Type B pancreatic cell (in vitro differentiated cells): ENCODE results near the gene CREB3L4. TPM values are rescaled to one million over a fixed set of nuclear protein-coding genes. Genes with fewer than 3 reads are reported as not detected.
A peak's percentile ranks its signal among the peaks of the same experiment; 100 is the strongest.

ENCODE experiments used
- DNase-seq: peaks from one replicate; pipeline ENCODE4 v3.0.0; 2021; ENCODE audit warnings: mixed read lengths; ENCODE audit not compliant: unreplicated experiment; ENCODE audit errors: extremely low spot score
- H3K27ac Mint-ChIP-seq: 2 replicates; pipeline ENCODE4 v1.8.0; 2021; ENCODE audit warnings: mild to moderate bottlenecking, mixed read lengths
- H3K27me3 Mint-ChIP-seq: 2 replicates; pipeline ENCODE4 v1.8.0; 2021; ENCODE audit warnings: mixed read lengths
- H3K36me3 Mint-ChIP-seq: 2 replicates; pipeline ENCODE4 v1.8.0; 2021; ENCODE audit warnings: mixed read lengths
- H3K4me1 Mint-ChIP-seq: one replicate; pipeline ENCODE4 v1.8.0; 2021; ENCODE audit warnings: mixed read lengths; ENCODE audit not compliant: unreplicated experiment
- H3K4me3 Mint-ChIP-seq: 2 replicates; pipeline ENCODE4 v1.8.0; 2021; ENCODE audit warnings: mild to moderate bottlenecking, mixed read lengths
- H3K9me3 Mint-ChIP-seq: 2 replicates; pipeline ENCODE4 v1.8.0; 2021; ENCODE audit warnings: mixed read lengths
- total RNA-seq: library from RNA; stranded (reverse); gene quantifications from 2 replicates; pipeline ENCODE4 v1.2.1, GENCODE V29; 2021; ENCODE audit warnings: low replicate concordance
- TF ChIP-seq, protein P1 (sequence below): fragments of 200-600 bp; sonication (generic); conservative IDR thresholded peaks from 2 replicates; pipeline ENCODE4 v1.5.0; 2021; ENCODE audit warnings: antibody characterized with exemption, mild to moderate bottlenecking

The CREB3L4 gene
- total RNA-seq, 1 donor from 2014 or later = 31.8 TPM

DNA sequence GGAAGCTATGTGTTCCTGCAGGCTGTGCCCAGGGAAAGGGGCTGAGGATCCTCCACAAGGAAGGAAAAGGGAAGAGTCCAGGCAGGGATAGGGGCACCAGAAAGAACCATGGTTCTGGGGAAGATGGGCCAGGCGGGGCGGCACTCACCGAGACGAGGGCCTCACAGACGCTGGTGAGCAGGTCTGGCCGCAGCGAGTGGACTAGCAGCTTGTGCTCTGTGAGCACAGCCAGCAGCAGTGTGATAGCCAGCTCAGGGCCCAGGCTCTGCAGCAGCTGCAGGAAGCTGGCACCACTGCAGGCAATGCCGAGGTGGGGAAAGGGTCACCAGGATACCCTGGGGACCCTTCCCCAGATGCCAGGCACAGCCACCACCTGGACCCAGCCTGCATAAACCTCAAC, 26.9 kb upstream of the CREB3L4 start:
- H3K36me3 Mint-ChIP-seq = no peaks in the 10 kb centered on the region
- TF ChIP-seq, protein P1, sequence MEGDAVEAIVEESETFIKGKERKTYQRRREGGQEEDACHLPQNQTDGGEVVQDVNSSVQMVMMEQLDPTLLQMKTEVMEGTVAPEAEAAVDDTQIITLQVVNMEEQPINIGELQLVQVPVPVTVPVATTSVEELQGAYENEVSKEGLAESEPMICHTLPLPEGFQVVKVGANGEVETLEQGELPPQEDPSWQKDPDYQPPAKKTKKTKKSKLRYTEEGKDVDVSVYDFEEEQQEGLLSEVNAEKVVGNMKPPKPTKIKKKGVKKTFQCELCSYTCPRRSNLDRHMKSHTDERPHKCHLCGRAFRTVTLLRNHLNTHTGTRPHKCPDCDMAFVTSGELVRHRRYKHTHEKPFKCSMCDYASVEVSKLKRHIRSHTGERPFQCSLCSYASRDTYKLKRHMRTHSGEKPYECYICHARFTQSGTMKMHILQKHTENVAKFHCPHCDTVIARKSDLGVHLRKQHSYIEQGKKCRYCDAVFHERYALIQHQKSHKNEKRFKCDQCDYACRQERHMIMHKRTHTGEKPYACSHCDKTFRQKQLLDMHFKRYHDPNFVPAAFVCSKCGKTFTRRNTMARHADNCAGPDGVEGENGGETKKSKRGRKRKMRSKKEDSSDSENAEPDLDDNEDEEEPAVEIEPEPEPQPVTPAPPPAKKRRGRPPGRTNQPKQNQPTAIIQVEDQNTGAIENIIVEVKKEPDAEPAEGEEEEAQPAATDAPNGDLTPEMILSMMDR = no peak
- no peak overlapping the region for H3K4me3 Mint-ChIP-seq
- H3K9me3 Mint-ChIP-seq = no peaks in the 10 kb centered on the region
- no peaks in the 10 kb centered on the region for H3K27me3 Mint-ChIP-seq
- no peak for DNase-seq
- H3K27ac Mint-ChIP-seq = no peak overlapping the region
- H3K4me1 Mint-ChIP-seq = peaks cover 7% of the 10 kb centered on the region

DNA sequence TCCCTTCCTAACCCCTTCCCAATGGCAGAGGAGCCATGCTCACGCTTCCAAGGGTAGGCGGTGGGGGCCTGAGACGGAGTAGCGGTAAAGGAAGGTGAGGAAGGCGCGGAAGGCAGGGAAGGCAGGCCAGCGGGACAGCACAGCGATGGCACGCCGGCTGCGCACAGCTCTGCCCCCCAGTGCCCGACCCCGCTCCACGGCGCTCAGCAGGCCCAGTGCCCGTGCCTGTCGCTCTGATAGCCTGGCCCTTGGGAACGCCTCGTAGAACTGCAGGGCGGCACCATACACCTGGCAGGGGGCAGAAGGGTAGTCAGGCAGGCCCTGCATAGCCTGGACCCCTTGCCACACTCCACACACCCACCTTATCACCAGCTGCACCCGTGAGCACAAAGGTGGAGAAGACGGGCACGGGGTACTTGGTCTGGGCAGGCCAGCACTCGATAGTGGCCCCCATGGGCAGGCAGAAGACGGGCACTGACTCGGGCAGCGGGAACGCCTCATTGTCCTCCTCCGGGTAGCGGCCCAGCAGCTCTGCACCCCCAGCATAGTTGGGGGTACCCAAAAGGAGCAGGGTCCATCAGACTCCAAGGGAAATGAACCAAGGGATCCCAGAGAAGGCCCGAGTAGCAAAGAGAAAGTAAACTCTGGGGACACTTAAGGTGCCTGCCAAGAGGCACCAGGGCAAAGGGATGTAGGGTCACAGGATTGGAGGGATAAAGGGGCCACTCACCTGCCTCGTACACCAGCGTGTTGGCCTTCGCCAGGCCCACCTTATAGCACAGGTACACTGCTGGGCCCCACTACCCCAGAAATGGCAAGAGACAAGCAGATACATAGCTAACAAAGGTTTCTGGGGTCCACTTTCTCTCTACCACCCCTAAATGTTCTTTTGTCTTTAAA, 25.6 kb upstream of the CREB3L4 start:
- no peak overlapping the region for H3K4me3 Mint-ChIP-seq
- H3K4me1 Mint-ChIP-seq = peaks cover 7% of the 10 kb centered on the region
- H3K36me3 Mint-ChIP-seq = no peaks in the 10 kb centered on the region
- DNase-seq = no peak
- H3K27ac Mint-ChIP-seq = no peak overlapping the region
- TF ChIP-seq, protein P1 = no peak
- no peaks in the 10 kb centered on the region for H3K9me3 Mint-ChIP-seq
- no peaks in the 10 kb centered on the region for H3K27me3 Mint-ChIP-seq

DNA sequence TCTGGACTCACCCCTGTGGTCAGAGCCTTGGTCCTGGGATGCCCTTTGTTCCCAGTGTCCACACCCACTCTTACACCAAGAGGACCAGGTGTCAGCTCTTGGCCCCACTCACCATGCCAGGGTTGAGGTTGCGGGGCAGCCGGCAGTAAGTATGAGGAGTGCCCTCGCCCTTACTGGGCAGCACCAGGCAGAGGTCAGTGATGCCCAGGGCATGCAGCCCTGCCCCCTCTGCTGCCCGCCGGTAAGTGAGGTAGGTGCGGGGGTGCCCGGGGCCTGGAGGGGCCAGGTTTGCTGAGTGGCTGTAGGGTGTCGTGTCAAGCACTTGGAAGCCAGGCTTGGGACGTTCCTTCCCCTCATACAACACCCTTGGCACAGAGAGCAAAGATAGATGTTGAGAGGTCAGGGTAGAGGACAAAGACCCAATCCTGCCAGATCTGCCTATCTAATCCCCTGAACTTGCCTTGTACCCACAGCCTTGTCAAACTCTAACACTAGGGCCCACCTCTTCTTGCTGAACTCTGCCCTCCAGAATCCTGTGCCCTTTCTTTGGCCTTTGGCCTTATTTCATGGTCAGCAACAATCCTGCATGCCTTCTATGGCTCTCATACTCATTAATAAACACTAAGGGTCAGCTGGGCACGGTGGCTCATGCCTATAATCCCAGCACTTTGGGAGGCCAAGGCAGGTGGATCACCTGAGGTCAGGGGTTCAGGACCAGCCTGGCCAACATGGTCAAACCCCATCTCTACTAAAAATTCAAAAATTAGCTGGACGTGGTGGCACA, 24.7 kb upstream of the CREB3L4 start:
- no peaks in the 10 kb centered on the region for H3K9me3 Mint-ChIP-seq

DNA sequence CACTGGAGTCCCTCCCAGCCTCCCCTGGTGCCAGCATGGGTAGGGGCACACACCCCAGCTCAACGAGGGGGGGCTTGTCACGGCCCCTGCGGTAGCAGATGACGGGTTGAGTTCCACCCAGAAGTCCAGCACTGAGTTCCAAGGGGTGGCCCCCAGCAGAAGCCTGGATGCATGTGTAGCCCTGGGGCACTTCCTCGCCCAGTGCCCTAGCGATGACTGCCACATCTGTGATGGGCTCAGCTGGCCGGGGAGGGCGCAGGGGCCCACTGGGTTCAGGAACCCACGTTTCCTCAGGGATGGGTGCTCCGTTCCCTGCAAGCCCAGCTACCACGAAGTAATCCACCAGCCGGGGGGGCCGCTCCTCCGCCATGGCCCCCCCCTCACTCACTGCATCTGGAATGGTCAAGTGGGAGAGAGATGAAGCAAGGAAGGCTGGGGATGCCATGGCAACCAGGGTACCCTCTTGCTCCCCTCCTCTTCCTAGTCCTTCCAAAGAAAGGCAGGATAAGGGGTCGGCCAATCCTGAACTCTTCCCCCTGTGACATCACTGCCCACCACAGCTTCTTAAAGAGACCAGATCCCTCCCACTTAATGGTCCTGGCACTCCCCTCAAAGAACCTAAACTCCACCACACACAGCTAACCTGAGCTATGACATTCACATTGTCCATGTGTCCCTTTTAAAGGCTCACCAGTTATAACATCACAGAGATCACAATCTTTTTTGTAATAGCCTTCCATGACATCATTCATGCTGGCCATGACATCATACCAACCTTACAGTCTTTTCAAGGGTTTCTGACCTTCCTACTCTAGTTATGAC, 23.5 kb upstream of the CREB3L4 start:
- no peaks in the 10 kb centered on the region for H3K9me3 Mint-ChIP-seq
- TF ChIP-seq, protein P1 = no peak
- H3K4me1 Mint-ChIP-seq = peaks cover 7% of the 10 kb centered on the region
- no peaks in the 10 kb centered on the region for H3K36me3 Mint-ChIP-seq
- peak overlapping the region; percentile 19 for H3K27ac Mint-ChIP-seq
- peak overlapping the region; percentile 88 for H3K4me3 Mint-ChIP-seq
- no peak for DNase-seq
- H3K27me3 Mint-ChIP-seq = no peaks in the 10 kb centered on the region

More for the DNA sequence above, 24.7 kb upstream of the CREB3L4 start:
- no peaks in the 10 kb centered on the region for H3K27me3 Mint-ChIP-seq
- H3K27ac Mint-ChIP-seq = no peak overlapping the region
- no peaks in the 10 kb centered on the region for H3K36me3 Mint-ChIP-seq
- H3K4me1 Mint-ChIP-seq = peaks cover 7% of the 10 kb centered on the region
- DNase-seq = no peak
- no peak overlapping the region for H3K4me3 Mint-ChIP-seq
- TF ChIP-seq, protein P1 = no peak

DNA sequence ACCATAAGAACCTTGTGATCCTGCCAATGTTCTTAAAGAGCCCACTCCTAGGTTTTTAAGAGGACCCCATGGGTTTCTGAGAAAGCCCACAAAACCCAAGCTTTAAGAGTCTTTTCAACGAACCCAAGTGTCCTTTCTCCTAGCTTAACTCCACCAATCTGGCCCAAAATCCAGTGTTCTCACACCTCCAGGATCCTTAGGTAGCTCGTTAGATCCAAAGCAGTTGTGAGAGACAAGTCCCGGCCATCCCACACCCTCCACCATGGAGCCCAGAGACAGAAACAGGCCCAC, 22.9 kb upstream of the CREB3L4 start:
- Mint-ChIP-seq H3K9me3 (no peaks in the 10 kb centered on the region), H3K36me3 (no peaks in the 10 kb centered on the region), H3K4me3 (peak overlapping the region; percentile 88), H3K27me3 (no peaks in the 10 kb centered on the region), H3K27ac (peak overlapping the region; percentile 19), H3K4me1 (peaks cover 7% of the 10 kb centered on the region)
- DNase-seq = no peak
- TF ChIP-seq, protein P1 = no peak
